Prostate gland (tissue), 2 donors: Measurements from ENCODE around the gene CCR6. TPM values are rescaled to one million over a fixed set of nuclear protein-coding genes. Genes with fewer than 3 reads are reported as not detected.

Source experiments
- DNase-seq: peaks from one replicate; pipeline ENCODE4 v3.0.0-alpha.2; 2019; ENCODE audit warnings: low spot score
- H3K27ac ChIP-seq, 2 donors: fragments of 200-600 bp; sonication (generic); 2 replicates each; pipeline ENCODE4 v1.5.1; 2017 to 2019
- H3K27me3 ChIP-seq: fragments of 200-600 bp; sonication (generic); replicated peaks from 2 replicates; pipeline ENCODE4 v1.5.1; 2019; ENCODE audit not compliant: insufficient read depth
- H3K36me3 ChIP-seq, 2 donors: fragments of 200-600 bp; sonication (generic); 1 replicate in 1 of 2; 2 replicates in 1 of 2; pipeline versions ENCODE4 v1.5.1 to v1.8.1; 2017 to 2019
- H3K4me1 ChIP-seq: fragments of 200-600 bp; sonication (generic); replicated peaks from 2 replicates; pipeline ENCODE4 v1.5.1; 2019
- H3K4me3 ChIP-seq, 2 donors: fragments of 200-600 bp; sonication (generic); 2 replicates each; pipeline ENCODE4 v1.5.1; 2017 to 2019
- H3K9me3 ChIP-seq: fragments of 200-600 bp; sonication (generic); 2 replicates; pipeline ENCODE4 v1.5.1; 2017
- CTCF ChIP-seq, 4 experiments: fragments of 200-600 bp in 2 of 4; fragments of 450-650 bp in 2 of 4; sonication (generic) in 2 of 4; IDR thresholded peaks; 1 replicate in 3 of 4; 2 replicates in 1 of 4; pipeline ENCODE4 v1.5.1; 2016 to 2019; ENCODE audit warnings: antibody characterized with exemption in 4 of 4, mild to moderate bottlenecking in 2 of 4, moderate library complexity in 2 of 4
- POLR2A ChIP-seq: fragments of 450-650 bp; IDR thresholded peaks from one replicate; pipeline ENCODE4 v1.6.1; 2016; ENCODE audit warnings: antibody characterized with exemption, mild to moderate bottlenecking
- POLR2AphosphoS5 ChIP-seq: sonication (generic); formaldehyde crosslinking; IDR thresholded peaks from one replicate; pipeline ENCODE4 v1.6.1; 2017; ENCODE audit warnings: antibody characterized with exemption
- WGBS: methylation state at CpG from one replicate; pipeline ENCODE4 v1.1.5; 2018; 5-methylcytosine and 5-hydroxymethylcytosine counted together
- intact Hi-C: fragments of 100-400 bp; cut with DNase I; formaldehyde crosslinking; loops from one replicate; pipeline ENCODE4 v1.14.2; 2022
- total RNA-seq, 2 donors: library from RNA; depleted of rRNA; stranded (reverse); fragments of >200 nt; gene quantifications; one replicate each; pipeline ENCODE4 v1.1.0, GENCODE V29; 2016

Gene CCR6
- total RNA-seq, 2 donors from 2014 or later, result not detected

GRCh38 chr6:167091026-167091804 is 31.7 kb upstream of the CCR6 start:
- Histone ChIP-seq H3K27me3 (no peaks in the 10 kb centered on the region), H3K9me3 (no peaks in the 10 kb centered on the region), H3K4me1 (no peaks in the 10 kb centered on the region), H3K27ac (no peak overlapping the region), H3K36me3 (no peaks in the 10 kb centered on the region), H3K4me3 (no peak overlapping the region)
- TF ChIP-seq POLR2A, result no peak
- no peak for TF ChIP-seq POLR2AphosphoS5
- no peak for TF ChIP-seq CTCF (IDR thresholded peaks at IDR 0.05)
- DNase-seq, result no peak
- intact Hi-C loops, result no loop called here
- whole genome bisulfite sequencing, result 84% methylated on average over 16 of the region's 16 CpGs

GRCh38 chr6:167091805-167092107 is 31.1 kb upstream of the CCR6 start:
- 65% methylated on average over 7 of the region's 7 CpGs for WGBS
- H3K9me3 ChIP-seq, result no peaks in the 10 kb centered on the region
- H3K4me1 ChIP-seq, result no peaks in the 10 kb centered on the region
- no peak overlapping the region for H3K27ac ChIP-seq
- H3K27me3 ChIP-seq, result no peaks in the 10 kb centered on the region
- no peak for TF ChIP-seq POLR2A
- no peak for TF ChIP-seq CTCF (IDR thresholded peaks at IDR 0.05)
- TF ChIP-seq POLR2AphosphoS5, result no peak
- intact Hi-C loops, result no loop called here
- DNase-seq, result no peak
- no peaks in the 10 kb centered on the region for H3K36me3 ChIP-seq
- H3K4me3 ChIP-seq, result no peak overlapping the region

- intact Hi-C loops, result no loop called here
- H3K4me3 ChIP-seq, result no peak overlapping the region
Measured at GRCh38 chr6:167092672-167093339, 30.1 kb upstream of the CCR6 start.

GRCh38 chr6:167093406-167093921 is 29.4 kb upstream of the CCR6 start:
- no peaks in the 10 kb centered on the region for H3K9me3 ChIP-seq
- no peak for DNase-seq
- no peaks in the 10 kb centered on the region for H3K4me1 ChIP-seq
- 96% methylated on average over 20 of the region's 20 CpGs for WGBS
- no peak overlapping the region for H3K4me3 ChIP-seq
- no peaks in the 10 kb centered on the region for H3K36me3 ChIP-seq
- intact Hi-C loops, result no loop called here
- H3K27me3 ChIP-seq, result no peaks in the 10 kb centered on the region
- TF ChIP-seq POLR2AphosphoS5 (no peak), POLR2A (no peak), CTCF (IDR thresholded peaks at IDR 0.05) (no peak)
- H3K27ac ChIP-seq, result no peak overlapping the region

More at GRCh38 chr6:167092672-167093339, 30.1 kb upstream of the CCR6 start:
- TF ChIP-seq POLR2AphosphoS5, result no peak
- no peak for TF ChIP-seq CTCF (IDR thresholded peaks at IDR 0.05)
- no peak for TF ChIP-seq POLR2A
- 85% methylated on average over 16 of the region's 16 CpGs for WGBS
- Histone ChIP-seq H3K27me3 (no peaks in the 10 kb centered on the region), H3K36me3 (no peaks in the 10 kb centered on the region), H3K9me3 (no peaks in the 10 kb centered on the region), H3K27ac (no peak overlapping the region), H3K4me1 (no peaks in the 10 kb centered on the region)
- DNase-seq, result no peak
